Mesenchymal stem cell (in vitro differentiated cells and primary cell): Measurements from ENCODE around the gene DMBT1.

Experiments
- DNase-seq: peaks from one replicate; pipeline ENCODE4 v3.0.0-alpha.2; 2013
- H2AFZ ChIP-seq: one replicate; pipeline ENCODE4 v1.6.1; 2013; ENCODE audit warnings: low read depth, mild to moderate bottlenecking, control low read depth, inconsistent platforms, low read length, moderate library complexity
- H2AK5ac ChIP-seq: 2 replicates; pipeline ENCODE4 v1.6.1; 2013; ENCODE audit warnings: low read length, moderate library complexity, mild to moderate bottlenecking, inconsistent platforms; ENCODE audit not compliant: severe bottlenecking
- H2BK120ac ChIP-seq: one replicate; pipeline ENCODE4 v1.6.1; 2013; ENCODE audit warnings: low read depth, mild to moderate bottlenecking, inconsistent platforms, low read length, moderate library complexity
- H2BK12ac ChIP-seq, 2 experiments: one replicate each; pipeline ENCODE4 v1.6.1; 2013; ENCODE audit warnings: inconsistent platforms in 2 of 2, low read length in 2 of 2, mild to moderate bottlenecking in 2 of 2, moderate library complexity in 2 of 2, control low read depth in 1 of 2
- H2BK15ac ChIP-seq: one replicate; pipeline ENCODE4 v1.6.1; 2013; ENCODE audit warnings: mild to moderate bottlenecking, low read depth, inconsistent platforms; ENCODE audit not compliant: poor library complexity, severe bottlenecking
- H2BK5ac ChIP-seq: 2 replicates; pipeline ENCODE4 v1.6.1; 2013; ENCODE audit warnings: low read depth, mild to moderate bottlenecking, low read length, control low read depth, inconsistent platforms; ENCODE audit not compliant: poor library complexity, severe bottlenecking
- H3K14ac ChIP-seq, 2 experiments: one replicate each; pipeline ENCODE4 v1.6.1; 2013; ENCODE audit warnings: inconsistent platforms in 2 of 2, low read length in 2 of 2, control low read depth in 1 of 2, mild to moderate bottlenecking in 1 of 2, moderate library complexity in 1 of 2
- H3K18ac ChIP-seq, 2 experiments: one replicate each; pipeline ENCODE4 v1.6.1; 2013; ENCODE audit warnings: inconsistent platforms in 2 of 2, low read length in 2 of 2, control low read depth in 1 of 2, low read depth in 1 of 2, mild to moderate bottlenecking in 1 of 2
- H3K23ac ChIP-seq, 2 experiments: one replicate each; pipeline ENCODE4 v1.6.1; 2013; ENCODE audit warnings: inconsistent platforms in 2 of 2, low read length in 2 of 2, mild to moderate bottlenecking in 2 of 2, moderate library complexity in 2 of 2, control low read depth in 1 of 2
- H3K27ac ChIP-seq: 2 replicates; pipeline ENCODE4 v1.5.1; 2013; ENCODE audit warnings: mild to moderate bottlenecking, moderate library complexity, low read length, control low read depth, inconsistent platforms; ENCODE audit not compliant: poor library complexity, severe bottlenecking
- H3K27me3 ChIP-seq, 2 experiments: 2 replicates each; pipeline versions ENCODE4 v1.6.1 to v1.7.0; 2013; ENCODE audit warnings: low read length in 2 of 2, mild to moderate bottlenecking in 2 of 2, moderate library complexity in 2 of 2, control low read depth in 1 of 2, inconsistent platforms in 1 of 2; ENCODE audit not compliant: control insufficient read depth in 1 of 2, insufficient read depth in 1 of 2
- H3K36me3 ChIP-seq, 2 experiments: 2 replicates each; pipeline versions ENCODE4 v1.6.1 to v1.7.0; 2013; ENCODE audit warnings: low read length in 2 of 2, control low read depth in 1 of 2, inconsistent platforms in 1 of 2, low read depth in 1 of 2, mild to moderate bottlenecking in 1 of 2; ENCODE audit not compliant: insufficient read depth in 2 of 2, control insufficient read depth in 1 of 2
- H3K4ac ChIP-seq, 2 experiments: one replicate each; pipeline ENCODE4 v1.6.1; 2013; ENCODE audit warnings: inconsistent platforms in 2 of 2, low read length in 2 of 2, mild to moderate bottlenecking in 2 of 2, moderate library complexity in 2 of 2, control low read depth in 1 of 2, low read depth in 1 of 2
- H3K4me1 ChIP-seq: 2 replicates; pipeline ENCODE4 v1.6.1; 2013; ENCODE audit warnings: low read depth, low read length, control low read depth; ENCODE audit not compliant: control insufficient read depth, insufficient read depth
- H3K4me2 ChIP-seq: 2 replicates; pipeline ENCODE4 v1.6.1; 2013; ENCODE audit warnings: low read length, mild to moderate bottlenecking, inconsistent platforms; ENCODE audit not compliant: poor library complexity, severe bottlenecking
- H3K4me3 ChIP-seq, 2 experiments: 2 replicates each; pipeline versions ENCODE4 v1.5.1 to v1.7.0; 2013; ENCODE audit warnings: low read length in 2 of 2, mild to moderate bottlenecking in 2 of 2, control low read depth in 1 of 2, low read depth in 1 of 2; ENCODE audit not compliant: insufficient read depth in 1 of 2
- H3K79me1 ChIP-seq: replicated peaks from 2 replicates; pipeline ENCODE4 v1.6.1; 2013; ENCODE audit warnings: mild to moderate bottlenecking, control low read depth, low read length, inconsistent platforms; ENCODE audit not compliant: poor library complexity, severe bottlenecking
- H3K9ac ChIP-seq: 2 replicates; pipeline ENCODE4 v1.7.0; 2013; ENCODE audit warnings: mild to moderate bottlenecking, low read length, moderate library complexity
- H3K9me3 ChIP-seq: 2 replicates; pipeline ENCODE4 v1.7.0; 2013; ENCODE audit warnings: mild to moderate bottlenecking, low read length; ENCODE audit not compliant: control insufficient read depth
- H4K8ac ChIP-seq: one replicate; pipeline ENCODE4 v1.6.1; 2013; ENCODE audit warnings: inconsistent platforms, mild to moderate bottlenecking, low read length, moderate library complexity
- H4K91ac ChIP-seq: one replicate; pipeline ENCODE4 v1.6.1; 2013; ENCODE audit warnings: mild to moderate bottlenecking, low read length, inconsistent platforms
- WGBS: methylation state at CpG from one replicate; pipeline ENCODE4 v1.1.7; 2013; ENCODE audit warnings: mixed read lengths; 5-methylcytosine and 5-hydroxymethylcytosine counted together

Gene DMBT1

DNA sequence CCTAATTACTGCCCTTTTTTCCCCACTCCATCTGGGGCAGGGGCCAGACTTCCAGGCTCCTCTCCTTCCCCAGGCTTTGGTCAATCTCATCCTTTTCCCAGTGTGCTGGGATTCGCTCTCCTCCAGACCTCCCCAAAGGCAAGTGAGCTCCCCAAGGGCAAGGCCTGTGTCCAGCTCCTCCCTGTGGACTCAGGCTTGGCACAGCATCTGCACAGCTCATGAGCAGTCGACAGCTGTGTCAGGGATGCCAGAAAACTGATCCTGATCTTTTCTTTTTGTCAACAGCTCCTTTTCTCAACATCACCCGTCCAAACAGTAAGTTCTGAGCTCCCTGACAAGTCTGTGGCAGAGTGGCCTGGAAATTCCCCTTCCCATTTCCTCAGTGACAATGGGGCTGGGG is 72.0 kb downstream of the DMBT1 start:
- Histone ChIP-seq H3K27me3 (peaks cover 0 to 23% of the 10 kb centered on the region in 2 experiments), H3K9ac (no peak overlapping the region), H3K9me3 (no peaks in the 10 kb centered on the region), H3K4me1 (no peaks in the 10 kb centered on the region), H3K27ac (no peak overlapping the region), H2BK5ac (no peak overlapping the region), H3K18ac (no peak overlapping the region), H4K91ac (no peak overlapping the region), H2BK120ac (no peak overlapping the region), H2AFZ (no peak overlapping the region), H3K14ac (no peak overlapping the region), H3K4me2 (no peak overlapping the region), H3K79me1 (no peaks in the 10 kb centered on the region), H3K23ac (no peak overlapping the region), H2BK15ac (no peak overlapping the region), H4K8ac (no peak overlapping the region), H2AK5ac (no peak overlapping the region), H3K36me3 (no peaks in the 10 kb centered on the region), H3K4ac (no peak overlapping the region), H3K4me3 (no peak overlapping the region), H2BK12ac (no peak overlapping the region)
- WGBS = 72% methylated on average over 3 of the region's 3 CpGs
- DNase-seq = no peak

- Histone ChIP-seq H3K79me1 (no peaks in the 10 kb centered on the region), H2BK120ac (no peak overlapping the region), H2BK15ac (no peak overlapping the region), H2BK12ac (no peak overlapping the region), H4K91ac (no peak overlapping the region), H3K4me2 (no peak overlapping the region), H2AK5ac (no peak overlapping the region), H3K4me1 (no peaks in the 10 kb centered on the region), H3K14ac (no peak overlapping the region), H3K36me3 (no peaks in the 10 kb centered on the region), H3K4ac (no peak overlapping the region), H3K27ac (no peak overlapping the region), H3K9me3 (no peaks in the 10 kb centered on the region), H3K9ac (no peak overlapping the region), H4K8ac (no peak overlapping the region), H3K4me3 (no peak overlapping the region), H3K27me3 (peaks cover 0 to 36% of the 10 kb centered on the region in 2 experiments), H2AFZ (no peak overlapping the region), H3K23ac (no peak overlapping the region), H3K18ac (no peak overlapping the region), H2BK5ac (no peak overlapping the region)
- no peak for DNase-seq
- 74% methylated on average over 7 of the region's 7 CpGs for WGBS
These were observed 76.4 kb downstream of the DMBT1 start for GRCh38 chr10:122636953-122637352.

- Histone ChIP-seq H3K9ac (no peak overlapping the region), H3K14ac (no peak overlapping the region), H3K4me2 (no peak overlapping the region), H3K18ac (no peak overlapping the region), H2BK5ac (no peak overlapping the region), H3K27ac (no peak overlapping the region), H3K4me1 (no peaks in the 10 kb centered on the region), H3K23ac (no peak overlapping the region), H4K8ac (no peak overlapping the region), H2BK15ac (no peak overlapping the region), H3K27me3 (peaks cover 0 to 40% of the 10 kb centered on the region in 2 experiments), H4K91ac (no peak overlapping the region), H2AK5ac (no peak overlapping the region), H2AFZ (no peak overlapping the region), H3K36me3 (no peaks in the 10 kb centered on the region), H3K9me3 (no peaks in the 10 kb centered on the region), H2BK120ac (no peak overlapping the region), H3K79me1 (no peaks in the 10 kb centered on the region), H2BK12ac (no peak overlapping the region), H3K4me3 (no peak overlapping the region), H3K4ac (no peak overlapping the region)
- WGBS = 31% methylated on average over 1 of the region's 2 CpGs
- no peak for DNase-seq
These were observed 76.8 kb downstream of the DMBT1 start for GRCh38 chr10:122637376-122637775.

DNA sequence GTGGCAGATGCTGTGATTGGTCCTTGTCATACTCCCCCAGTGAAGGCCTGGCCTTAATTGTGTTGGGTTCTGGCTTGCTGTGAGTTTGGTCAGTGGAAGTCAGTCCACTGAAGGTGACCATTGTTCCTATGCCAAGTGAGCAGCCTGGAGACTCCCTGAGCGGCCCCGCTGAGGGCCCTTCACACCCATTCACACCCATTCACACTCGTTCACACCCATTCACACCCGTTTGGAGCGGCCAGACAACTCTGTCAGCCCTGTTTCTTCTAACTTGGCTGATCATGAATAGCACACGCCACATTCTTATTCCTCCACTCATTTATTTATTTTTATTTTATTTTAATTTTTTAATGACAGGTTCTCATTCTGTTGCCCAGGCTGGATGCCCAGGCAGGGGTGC is 77.6 kb downstream of the DMBT1 start:
- WGBS = 58% methylated on average over 6 of the region's 6 CpGs
- Histone ChIP-seq H3K18ac (no peak overlapping the region), H3K4me1 (no peaks in the 10 kb centered on the region), H3K4ac (no peak overlapping the region), H2BK120ac (no peak overlapping the region), H3K14ac (no peak overlapping the region), H4K91ac (no peak overlapping the region), H3K9ac (no peak overlapping the region), H3K79me1 (no peaks in the 10 kb centered on the region), H3K9me3 (no peaks in the 10 kb centered on the region), H3K27ac (no peak overlapping the region), H3K36me3 (no peaks in the 10 kb centered on the region), H3K4me3 (no peak overlapping the region), H4K8ac (no peak overlapping the region), H3K27me3 (peaks cover 0 to 47% of the 10 kb centered on the region in 2 experiments), H2BK15ac (no peak overlapping the region), H2BK12ac (no peak overlapping the region), H3K23ac (no peak overlapping the region), H2BK5ac (no peak overlapping the region), H3K4me2 (no peak overlapping the region), H2AFZ (no peak overlapping the region), H2AK5ac (no peak overlapping the region)
- DNase-seq = no peak
